Epidermal melanocyte (primary cell): ENCODE measurements around the gene BIRC7.

Experiments used
- DNase-seq: peaks from one replicate; pipeline ENCODE4 v3.0.0; 2011; ENCODE audit warnings: low spot score; ENCODE audit not compliant: insufficient read length

The BIRC7 gene

GRCh38 chr20:63281742-63282665 lies 46.3 kb downstream of the BIRC7 start:
- DNase-seq = no peak

- no peak for DNase-seq
Measured at GRCh38 chr20:63282946-63283345, 47.2 kb downstream of the BIRC7 start.

- DNase-seq = no peak
Measured at GRCh38 chr20:63283397-63284082, 47.8 kb downstream of the BIRC7 start.

- no peak for DNase-seq
Measured at GRCh38 chr20:63284083-63284440, 48.4 kb downstream of the BIRC7 start.

- no peak for DNase-seq
Measured at GRCh38 chr20:63284544-63284949, 48.8 kb downstream of the BIRC7 start.

- DNase-seq = no peak
Measured at GRCh38 chr20:63284981-63285524, 49.3 kb downstream of the BIRC7 start.

GRCh38 chr20:63285636-63286615 lies 50.2 kb downstream of the BIRC7 start:
- DNase-seq = no peak

- no peak for DNase-seq
Measured at GRCh38 chr20:63286781-63287696, 51.3 kb downstream of the BIRC7 start.

GRCh38 chr20:63287697-63288580 lies 52.2 kb downstream of the BIRC7 start:
- DNase-seq = no peak

GRCh38 chr20:63288581-63289251 lies 53.0 kb downstream of the BIRC7 start:
- DNase-seq = no peak

- no peak for DNase-seq
Measured at GRCh38 chr20:63289311-63290135, 53.8 kb downstream of the BIRC7 start.
